Hematopoietic multipotent progenitor cell treated with erythropoietin and hydrocortisone succinate and interleukin-3 and kit ligand, for 6 days (in vitro differentiated cells): ENCODE results near the gene C6orf62.
A peak's percentile ranks its signal among the peaks of the same experiment; 100 is the strongest.
"Not testable (repeated sequence)": the region's sequence is repeated elsewhere in the genome, so short reads cannot be mapped to it uniquely, and the experiment has no call there.

Source experiments
- DNase-seq: peaks from one replicate; pipeline ENCODE4 v3.0.0-alpha.2; 2015

C6orf62 gene

DNA sequence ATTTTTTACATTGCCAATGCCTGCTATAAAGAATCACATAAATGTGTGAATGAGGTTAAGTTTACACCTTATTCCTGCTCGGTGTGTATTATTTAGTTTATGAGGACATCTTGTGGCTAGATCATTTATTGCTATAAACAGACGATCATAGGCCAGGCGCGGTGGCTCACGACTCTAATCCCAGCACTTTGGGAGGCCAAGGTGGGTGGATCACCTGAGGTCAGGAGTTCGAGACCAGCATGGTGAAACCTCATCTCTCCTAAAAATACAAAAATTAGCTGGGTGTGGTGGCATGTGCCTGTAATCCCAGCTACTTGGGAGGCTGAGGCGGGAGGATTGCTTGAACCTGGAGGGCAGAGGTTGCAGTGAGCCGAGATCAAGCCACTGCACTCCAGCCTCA is 23.3 kb downstream of the C6orf62 start:
- peak; percentile 81 for DNase-seq

DNA sequence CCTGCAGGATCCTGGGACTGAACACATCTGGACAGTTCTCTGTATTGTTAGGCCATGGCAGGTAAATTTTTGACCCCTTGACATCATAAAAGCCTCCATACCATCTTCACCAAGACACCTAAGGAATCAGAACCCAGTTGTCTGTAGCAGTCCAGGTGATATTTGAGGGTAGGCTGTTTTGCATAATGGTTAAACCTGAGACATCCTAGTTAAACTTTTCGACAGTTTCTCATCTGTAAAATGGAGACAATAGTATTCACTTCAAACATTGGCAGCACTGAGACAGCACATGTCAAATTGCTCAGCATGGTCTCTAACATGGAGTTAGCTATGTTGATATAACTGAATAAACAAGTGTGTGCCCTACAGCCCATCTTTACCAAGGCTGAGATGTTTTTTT is 24.8 kb downstream of the C6orf62 start:
- DNase-seq, result no peak

DNA sequence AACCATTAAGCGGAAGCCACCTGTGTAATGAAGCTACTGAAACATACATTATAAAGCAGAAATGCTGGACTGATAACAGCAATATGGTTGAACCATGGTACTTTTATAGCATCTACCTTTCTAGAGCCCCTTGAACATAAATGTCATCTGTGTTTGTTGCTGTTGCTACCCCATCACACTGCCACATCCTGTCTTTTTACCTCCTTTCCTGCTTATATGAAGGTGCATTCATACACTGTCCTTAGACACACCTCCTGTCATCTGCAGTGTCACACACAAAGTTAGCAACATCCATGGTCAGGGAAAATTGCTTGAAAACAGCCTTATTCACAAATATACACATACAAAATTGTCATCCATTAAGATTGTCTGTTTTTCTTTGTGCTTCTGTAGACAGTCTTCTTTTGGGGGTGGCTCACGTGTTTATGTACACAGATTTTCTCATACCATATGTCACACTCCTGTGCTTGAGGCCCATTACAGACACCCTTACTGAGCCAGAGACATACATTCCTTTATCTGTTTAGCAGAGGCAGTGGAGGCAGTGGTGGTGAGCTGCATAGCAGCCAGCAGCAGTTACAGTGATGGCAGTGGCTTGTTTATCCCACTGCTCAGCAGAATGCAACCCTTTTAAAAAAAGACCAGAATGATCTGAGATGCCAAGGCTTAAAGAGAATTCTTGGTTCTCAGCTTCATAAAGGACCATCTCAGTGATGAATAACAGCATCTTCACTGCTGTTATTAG is 25.9 kb downstream of the C6orf62 start:
- no peak for DNase-seq

DNA sequence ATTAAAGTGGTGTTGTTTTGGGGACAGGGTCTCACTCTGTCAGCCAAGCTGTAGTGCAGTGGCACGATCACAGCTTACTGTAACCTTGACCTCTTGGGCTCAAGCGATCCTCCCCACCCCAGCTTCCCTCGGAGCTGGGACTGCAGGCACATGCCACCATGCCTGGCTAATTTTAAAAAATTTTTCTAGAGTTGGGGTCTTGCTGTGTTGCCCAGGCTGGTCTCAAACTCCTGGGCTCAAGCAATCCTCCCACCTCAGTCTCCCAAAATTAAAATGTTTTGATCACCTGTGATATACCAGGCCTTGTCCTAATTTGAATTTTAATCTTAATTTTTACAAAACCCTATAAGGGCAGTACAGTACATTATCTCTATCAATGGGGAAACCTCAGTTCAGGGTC is 26.5 kb downstream of the C6orf62 start:
- DNase-seq, result no peak

DNA sequence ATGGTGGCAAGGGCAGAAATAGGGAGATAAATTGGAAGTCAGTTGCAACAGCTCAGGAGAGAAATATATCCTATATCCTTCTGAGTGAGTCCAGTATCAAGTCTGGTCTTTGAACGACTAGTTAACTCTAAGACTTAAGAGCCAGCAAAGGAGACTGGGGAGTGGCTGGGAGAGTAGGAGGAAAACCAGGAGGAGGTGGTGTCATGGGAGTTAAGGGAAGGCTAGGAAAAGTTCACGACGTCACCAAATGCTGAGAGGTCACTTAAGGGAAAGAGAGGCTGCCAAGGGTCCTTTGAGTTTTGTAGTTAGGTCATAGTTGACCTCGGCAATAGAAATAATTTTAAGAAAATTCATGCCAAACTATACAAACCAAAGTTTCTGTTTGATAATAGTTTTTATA is 27.0 kb downstream of the C6orf62 start:
- no peak for DNase-seq

DNA sequence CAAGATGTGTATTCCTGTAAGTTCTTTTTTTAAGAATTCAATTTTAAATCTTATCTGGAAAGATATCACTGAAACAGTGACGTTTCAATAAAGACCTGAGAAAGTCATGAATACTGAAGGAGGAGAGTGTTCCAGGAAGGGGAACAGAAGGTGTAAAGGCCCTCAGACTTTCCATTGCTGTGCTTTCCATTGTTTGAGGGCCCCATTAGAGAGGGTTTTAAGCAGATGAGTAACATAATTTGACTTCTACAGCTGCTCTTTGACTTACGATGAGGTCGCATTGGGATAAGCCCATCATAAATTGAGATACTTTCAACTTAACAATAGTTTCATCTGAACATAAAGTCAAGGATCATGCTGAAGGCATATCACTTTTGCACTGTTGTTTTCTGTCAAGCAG is 27.4 kb downstream of the C6orf62 start:
- DNase-seq, result no peak

DNA sequence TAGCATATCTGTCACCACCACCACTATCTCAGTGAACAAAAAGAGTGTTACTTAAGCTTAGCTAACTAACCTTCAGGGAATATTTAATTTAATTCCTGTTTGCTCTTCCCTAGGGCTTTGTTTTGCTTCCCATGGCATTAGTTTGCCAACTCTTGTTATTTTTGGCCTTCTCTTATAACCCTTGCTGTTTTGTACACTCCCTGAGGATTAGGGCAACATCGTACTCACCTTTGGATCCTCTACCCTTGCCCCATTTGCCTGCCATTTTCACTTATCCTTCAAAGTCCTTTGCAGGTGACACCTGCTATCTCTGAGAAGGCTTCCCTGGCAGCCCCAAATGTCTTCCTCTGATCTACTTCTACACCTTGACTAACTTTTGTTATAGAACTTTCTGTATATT is 28.4 kb downstream of the C6orf62 start:
- no peak for DNase-seq

DNA sequence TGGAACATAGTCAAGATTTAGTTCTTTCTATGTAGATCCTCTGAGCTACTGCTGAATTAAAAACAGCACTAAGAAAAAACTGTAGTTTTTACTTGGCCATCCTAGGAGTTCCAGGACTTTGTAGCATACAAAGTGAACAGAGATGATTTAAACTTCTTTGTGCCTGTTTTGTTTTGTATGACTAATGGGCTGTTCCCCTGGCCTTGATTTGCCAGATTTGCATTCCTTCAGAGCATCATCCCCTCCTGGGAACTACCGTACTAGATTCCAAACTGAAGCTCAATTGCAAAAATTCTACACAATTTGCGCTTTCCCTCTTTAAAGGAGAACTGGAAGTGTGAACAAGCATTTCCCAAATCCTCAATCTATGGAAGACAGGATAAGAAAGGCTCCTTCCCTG is 29.0 kb downstream of the C6orf62 start:
- DNase-seq, result no peak

DNA sequence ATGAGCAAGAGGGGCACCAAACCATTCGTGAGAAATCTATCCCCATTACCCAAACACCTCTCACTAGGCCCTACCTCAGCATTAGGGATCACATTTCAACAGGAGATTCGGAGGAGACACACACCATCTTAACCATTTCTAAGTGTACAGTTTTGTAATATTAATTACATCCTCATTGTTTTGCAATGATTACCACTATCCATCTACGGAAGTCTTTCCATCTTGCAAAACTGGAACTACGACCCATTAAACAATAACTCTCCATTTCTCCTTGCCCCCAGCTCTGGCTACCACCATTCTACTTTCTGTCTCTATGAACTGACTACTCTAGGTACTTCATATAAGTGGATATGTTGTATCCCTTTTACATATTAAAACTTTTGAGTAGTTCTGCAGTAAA is 32.0 kb downstream of the C6orf62 start:
- no peak for DNase-seq

DNA sequence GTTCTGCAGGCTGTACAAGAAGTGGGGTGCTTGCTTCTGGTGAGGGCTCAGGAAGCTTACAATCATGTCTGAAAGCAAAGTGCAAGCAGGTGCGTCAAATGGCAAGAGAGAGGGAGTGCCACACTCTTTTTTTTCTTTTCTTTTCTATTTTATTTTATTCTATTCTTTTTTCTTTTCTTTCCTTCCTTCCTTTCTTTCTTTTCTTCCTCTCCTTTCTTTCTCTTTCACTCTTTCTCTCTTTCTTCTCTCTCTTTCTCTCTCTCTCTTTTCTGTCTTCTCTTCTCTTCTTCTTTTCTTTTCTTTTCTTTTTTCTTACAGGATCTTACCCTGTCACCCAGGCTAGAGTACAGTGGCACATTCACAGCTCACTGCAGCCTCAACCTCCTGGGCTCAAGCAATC is 32.5 kb downstream of the C6orf62 start:
- DNase-seq, result no peak

DNA sequence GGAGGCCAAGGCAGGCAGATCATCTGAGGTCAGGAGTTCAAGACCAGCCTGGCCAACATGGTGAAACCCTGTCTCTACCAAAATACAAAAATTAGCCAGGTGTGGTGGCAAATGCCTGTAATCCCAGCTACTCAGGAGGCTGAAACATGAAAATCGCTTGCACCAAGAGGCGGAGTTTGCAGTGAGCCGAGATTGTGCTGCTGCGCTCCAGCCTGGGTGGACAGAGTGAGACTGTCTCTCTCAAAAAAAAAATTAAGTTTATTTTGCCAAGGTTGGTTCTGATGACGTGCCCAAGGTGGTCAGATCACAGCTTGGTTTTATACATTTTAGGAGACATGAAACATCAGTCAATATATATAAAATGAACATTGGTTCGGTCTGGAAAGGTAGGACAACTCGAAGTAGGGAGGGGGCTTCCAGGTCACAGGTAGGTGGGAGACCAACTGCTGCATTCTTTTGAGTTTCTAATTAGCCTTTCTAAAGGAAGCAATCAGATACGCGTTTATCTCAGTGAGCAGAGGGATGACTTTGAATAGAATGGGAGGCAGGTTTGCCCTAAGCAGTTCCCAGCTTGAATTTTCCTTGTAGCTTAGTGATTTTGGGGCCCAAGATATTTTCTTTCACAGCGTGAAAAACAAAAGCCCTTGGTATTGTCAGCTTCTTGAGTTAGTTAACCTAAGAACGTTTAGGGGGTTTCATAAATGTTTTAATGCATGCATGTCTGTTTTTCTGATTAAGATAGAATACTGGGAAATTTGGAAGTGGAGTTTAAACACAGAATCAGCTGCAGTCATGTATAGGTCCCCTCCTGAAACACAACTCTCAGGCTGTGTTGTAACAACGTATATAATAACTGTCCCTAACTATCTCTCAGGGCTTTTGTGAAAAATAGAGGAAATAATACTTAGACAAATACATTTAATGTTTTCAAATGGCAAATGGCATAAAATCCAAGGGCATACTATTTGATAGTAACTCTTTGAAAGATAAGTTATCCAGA is 35.4 kb downstream of the C6orf62 start:
- no peak for DNase-seq

DNA sequence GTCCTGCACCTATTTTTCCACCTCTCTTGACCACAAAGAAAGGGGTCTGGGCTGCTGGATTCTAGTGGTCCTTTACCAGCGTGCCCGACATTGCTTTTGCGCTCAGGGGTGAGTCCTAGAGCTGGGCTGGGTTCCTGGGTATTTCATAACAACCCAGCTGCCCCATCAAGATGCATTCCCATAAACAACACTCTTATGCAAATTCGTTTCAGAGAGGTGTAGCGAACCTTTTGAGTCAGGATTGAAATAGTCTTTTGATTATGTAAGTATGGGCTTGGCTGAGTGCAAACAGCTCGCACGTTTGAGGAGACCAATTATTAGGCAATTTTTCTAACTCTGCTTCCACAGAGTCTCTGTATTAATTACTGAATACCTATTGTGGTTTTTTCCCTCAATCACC is 38.4 kb downstream of the C6orf62 start:
- no peak for DNase-seq

DNA sequence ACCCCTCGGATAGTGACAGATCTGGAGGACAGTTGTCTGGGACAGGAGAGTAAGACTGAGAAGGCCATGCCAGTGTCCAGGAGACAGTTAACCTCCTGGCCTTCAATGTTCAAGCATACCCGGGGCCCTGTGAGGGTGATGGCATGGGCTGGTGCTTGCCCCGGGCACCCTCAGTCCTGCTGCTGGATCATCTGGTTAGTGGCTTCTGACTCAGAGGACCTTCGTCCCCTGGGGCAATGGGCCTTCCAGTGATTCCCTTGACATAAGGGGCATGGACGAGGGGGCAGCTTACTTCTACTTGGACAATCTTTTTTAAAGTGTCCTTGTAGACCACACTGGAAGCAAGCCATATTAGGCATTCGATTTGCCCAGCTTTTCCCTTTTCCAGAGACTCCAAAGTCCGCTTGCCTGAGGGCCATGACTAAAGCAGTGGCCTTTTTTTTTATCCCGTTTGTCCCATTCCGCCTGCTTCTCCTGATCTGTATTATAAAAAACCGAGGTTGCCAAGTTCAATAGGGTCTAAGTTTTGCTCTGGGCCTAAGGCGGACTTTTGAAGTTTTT is 40.1 kb downstream of the C6orf62 start:
- DNase-seq, result not testable (repeated sequence)

DNA sequence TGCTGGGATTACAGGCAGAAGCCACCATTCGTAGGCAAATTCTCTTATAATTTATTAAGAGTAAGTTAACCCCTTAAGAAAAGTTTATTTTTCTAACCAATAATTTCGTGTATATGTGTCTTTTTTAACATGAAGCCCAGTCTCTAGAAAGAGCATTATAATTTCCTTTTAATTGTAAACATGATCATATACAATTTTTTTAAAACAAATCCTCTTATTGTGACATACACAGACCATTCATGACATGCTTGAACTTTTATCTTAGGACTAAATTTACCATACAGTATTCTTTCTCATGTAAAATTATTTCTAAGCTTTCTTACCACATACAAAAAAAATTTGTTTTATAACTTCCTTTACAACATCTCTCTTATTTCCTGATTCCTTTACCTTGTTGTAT is 45.3 kb downstream of the C6orf62 start:
- peak; percentile 29 for DNase-seq

DNA sequence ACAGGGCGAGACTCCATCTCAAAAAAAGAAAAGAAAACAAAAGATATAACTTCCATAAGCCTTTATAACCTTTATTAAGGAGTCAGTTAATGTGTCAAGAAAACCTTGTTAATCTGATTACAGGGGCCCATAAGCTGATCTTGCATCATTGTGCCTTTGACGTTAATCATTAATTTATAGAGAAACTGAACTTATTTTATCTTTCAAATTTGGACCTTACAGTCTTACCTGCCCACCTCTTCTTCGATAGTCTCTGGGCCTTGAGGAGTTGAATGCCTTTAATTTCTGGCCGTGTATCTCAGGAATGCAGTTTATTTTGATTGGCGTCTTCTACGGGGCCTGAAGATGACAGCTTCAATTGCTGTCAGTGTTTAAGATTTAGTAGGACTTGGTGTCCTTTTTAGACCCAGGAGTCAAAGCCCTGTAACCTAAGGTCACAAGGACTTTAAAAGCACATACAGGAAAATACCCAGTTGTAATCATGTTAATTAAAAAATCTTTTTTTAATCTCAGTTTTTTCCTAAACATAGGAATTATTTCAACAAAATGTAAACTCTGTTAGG is 46.3 kb downstream of the C6orf62 start:
- no peak for DNase-seq

DNA sequence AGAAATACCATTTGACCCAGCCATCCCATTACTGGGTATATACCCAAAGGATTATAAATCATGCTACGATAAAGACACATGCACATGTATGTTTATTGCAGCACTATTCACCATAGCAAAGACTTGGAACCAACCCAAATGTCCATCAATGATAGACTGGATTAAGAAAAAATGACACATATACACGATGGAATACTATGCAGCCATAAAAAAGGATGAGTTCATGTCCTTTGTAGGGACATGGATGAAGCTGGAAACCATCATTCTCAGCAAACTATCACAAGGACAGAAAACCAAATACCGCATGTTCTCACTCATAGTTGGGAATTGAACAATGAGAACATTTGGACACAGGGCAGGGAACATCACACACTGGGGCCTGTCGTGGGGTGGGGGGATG is 47.9 kb downstream of the C6orf62 start:
- DNase-seq, result not testable (repeated sequence)

DNA sequence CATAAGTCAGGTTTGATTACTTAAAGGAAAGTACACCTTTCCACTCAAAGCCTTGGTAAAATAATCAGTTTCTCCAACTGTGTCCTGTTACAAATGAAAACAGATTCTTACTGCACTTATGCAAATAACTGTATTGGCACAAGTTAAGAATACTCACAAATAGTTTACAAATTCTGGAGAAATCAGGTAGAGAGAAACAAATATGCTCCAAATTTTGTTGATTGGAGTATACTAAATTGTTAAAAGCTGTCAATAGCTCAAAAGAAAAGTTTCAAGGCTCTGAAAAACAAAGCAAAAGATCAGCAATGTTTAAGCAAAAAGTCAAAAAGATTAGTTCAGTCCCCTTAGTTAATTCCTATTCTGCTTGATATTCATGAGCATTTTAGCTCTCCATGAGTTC is 48.5 kb downstream of the C6orf62 start:
- DNase-seq, result not testable (repeated sequence)

DNA sequence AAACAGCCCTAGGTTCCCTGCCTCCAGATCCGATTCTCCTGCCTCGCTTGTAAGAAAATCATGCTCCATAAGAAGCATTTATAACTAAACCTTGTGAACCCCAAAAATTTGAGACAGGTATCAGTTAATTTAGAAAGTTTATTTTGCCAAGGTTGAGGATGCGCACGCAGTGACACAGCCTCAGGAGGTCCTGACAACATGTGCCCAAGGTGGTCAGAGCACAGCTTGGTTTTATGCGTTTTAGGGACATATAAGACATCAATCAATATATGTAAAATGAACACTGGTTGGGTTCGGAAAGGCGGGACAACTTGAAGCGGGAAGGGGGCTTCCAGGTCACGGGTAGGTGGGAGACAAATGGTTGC is 50.0 kb downstream of the C6orf62 start:
- DNase-seq, result no peak

DNA sequence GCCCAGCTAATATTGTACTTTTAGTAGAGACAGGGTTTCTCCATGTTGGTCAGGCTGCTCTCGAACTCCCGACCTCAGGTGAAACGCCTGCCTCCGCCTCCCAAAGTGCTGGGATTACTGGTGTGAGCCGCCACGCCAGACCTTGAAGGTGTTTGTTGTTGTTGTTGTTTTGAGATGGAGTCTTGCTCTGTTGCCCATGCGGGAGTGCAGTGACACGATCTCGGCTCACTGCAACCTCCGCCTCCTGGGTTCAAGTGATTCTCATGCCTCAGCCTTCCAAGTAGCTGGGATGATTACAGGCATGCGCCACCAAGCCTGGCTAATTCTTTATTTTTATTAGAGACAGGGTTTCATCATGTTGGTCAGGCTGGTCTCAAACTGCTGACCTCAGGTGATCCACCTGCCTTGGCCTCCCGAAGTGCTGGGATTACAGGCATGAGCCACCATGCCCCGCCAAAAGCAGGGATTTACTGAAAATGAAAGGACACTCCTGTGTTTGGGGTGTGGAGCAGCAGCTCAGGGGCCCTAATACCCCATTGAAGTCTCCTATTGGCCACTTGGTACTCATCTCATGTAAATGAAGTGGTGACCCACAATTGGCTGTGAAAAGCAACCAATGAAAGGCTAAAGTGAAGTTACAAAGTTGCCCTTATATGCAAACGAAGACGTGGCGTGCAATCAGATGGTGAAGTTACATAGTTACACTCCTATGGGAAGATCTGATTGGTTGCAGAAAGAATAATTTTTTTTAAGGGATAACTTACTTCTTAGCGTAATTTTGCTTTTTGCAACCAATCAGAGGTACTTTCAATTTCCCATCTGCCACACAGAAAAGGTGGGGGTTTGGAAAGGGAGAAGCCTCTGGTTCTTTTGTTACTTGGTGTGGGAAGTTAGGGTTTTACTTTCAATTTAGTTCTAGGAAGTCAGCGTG is 50.6 kb downstream of the C6orf62 start:
- DNase-seq, result peak; percentile 22

DNA sequence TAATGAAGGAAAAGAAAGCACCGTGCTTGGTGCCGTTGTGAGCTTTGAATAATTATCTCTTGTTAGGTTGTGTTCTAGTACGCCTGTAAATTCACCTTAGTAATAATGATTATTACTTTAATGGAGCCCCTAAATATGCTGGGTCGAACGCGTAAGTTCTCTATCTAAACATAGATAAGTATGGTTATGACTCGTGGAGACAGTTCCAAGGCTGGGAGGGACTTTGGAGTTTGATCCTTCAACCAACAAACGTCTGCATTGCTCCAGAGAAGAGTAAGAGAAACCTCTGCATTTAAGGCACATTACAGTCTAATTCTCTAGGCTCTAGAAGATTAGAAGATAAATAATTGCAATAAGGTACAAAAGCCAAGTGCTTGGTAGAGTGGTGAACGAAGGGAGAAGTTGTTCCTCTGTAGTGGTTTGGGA is 51.6 kb downstream of the C6orf62 start:
- peak; percentile 66 for DNase-seq

DNA sequence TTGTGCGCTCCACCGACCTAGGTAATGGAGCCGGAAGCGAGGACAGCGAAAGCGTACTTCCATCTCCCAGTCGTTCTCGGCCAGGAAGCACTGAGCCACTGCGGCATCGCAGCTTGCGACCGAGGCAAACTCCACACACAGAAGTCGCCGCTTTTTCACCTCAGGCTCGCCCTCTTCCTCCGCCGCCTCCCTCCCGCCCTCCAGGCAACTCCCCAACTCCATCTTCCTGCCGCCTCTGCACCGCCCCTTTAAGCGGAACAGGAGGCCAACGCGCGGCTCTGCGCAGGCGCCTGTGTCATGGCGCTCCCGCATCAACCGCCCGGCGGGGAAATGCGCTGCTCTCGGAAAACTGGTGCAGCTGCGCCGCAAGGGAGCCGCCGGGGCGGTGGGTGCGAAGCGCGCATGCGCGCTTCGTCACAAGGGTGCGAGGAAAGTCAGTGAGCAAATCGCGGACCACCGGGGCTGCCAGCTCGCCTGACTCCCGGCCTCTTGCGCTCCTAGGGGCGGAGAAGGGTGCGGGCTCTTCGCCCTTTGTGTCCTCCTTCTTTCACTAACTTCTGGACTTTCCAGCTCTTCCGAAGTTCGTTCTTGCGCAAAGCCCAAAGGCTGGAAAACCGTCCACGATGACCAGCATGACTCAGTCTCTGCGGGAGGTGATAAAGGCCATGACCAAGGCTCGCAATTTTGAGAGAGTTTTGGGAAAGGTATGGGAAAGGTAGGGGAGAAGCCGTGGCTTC is 52.1 kb downstream of the C6orf62 start, which contains the start of the genes ACOT13 and TDP2:
Gene ACOT13, plus strand, starts transcription at position 437 of the 737 bp plus-strand sequence. Its CDS starts 187 bp downstream, at position 624.
Gene TDP2, minus strand, starts transcription at position 259 of the 737 bp plus-strand sequence. Its CDS starts 37 bp downstream, at position 222.
- DNase-seq, result peak; percentile 98
